Sigmoid colon (tissue), 4 donors: ENCODE results near the gene NR3C2.

Experiments used
- CTCF ChIP-seq, 4 experiments: fragments of 450-650 bp in 3 of 4; fragments of 200-600 bp in 1 of 4; IDR thresholded peaks; one replicate each; pipeline ENCODE4 v1.5.1; 2016 to 2019; ENCODE audit warnings: antibody characterized with exemption in 4 of 4, mild to moderate bottlenecking in 3 of 4, moderate library complexity in 2 of 4
- EP300 ChIP-seq, 4 donors: sonication (generic); formaldehyde crosslinking; IDR thresholded peaks; one replicate each; pipeline ENCODE4 v1.6.1; 2017; ENCODE audit warnings: antibody characterized with exemption in 4 of 4
- POLR2A ChIP-seq, 2 donors: fragments of 450-650 bp; IDR thresholded peaks; one replicate each; pipeline ENCODE4 v1.6.1; 2016; ENCODE audit warnings: antibody characterized with exemption in 2 of 2, mild to moderate bottlenecking in 2 of 2, moderate library complexity in 2 of 2
- POLR2AphosphoS5 ChIP-seq, 4 donors: sonication (generic); formaldehyde crosslinking; IDR thresholded peaks; one replicate each; pipeline ENCODE4 v1.6.1; 2017; ENCODE audit warnings: antibody characterized with exemption in 4 of 4

DNA sequence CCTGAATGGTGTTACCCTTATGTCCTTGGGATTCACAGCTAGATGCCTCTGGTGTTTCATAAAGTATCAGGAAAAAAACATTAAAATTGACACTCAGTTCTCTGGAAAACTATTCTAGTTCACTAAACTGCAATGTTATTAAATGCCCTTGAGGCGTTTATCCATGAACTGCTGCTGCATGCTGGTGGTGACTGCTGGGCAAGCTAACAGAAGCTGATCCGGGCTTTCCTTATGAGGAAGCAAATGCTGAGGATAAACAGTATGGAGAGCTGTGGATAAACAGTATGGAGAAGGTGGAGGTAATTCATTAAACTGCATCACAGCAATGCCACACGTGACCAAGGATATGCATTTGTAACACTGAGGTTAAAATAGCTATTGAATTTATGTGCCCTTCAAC is 227.0 kb downstream of the NR3C2 start:
- TF ChIP-seq POLR2A (IDR thresholded peaks at IDR 0.05), result no peak
- no peak for TF ChIP-seq CTCF (IDR thresholded peaks at IDR 0.05)
- no peak for TF ChIP-seq EP300 (IDR thresholded peaks at IDR 0.05)
- no peak for TF ChIP-seq POLR2AphosphoS5 (IDR thresholded peaks at IDR 0.05)
